Neutrophil (primary cell): ENCODE results near the gene WNK2.
A peak's percentile ranks its signal among the peaks of the same experiment; 100 is the strongest.

Experiments used
- H3K27ac ChIP-seq: fragments of 200-600 bp; sonication (generic); 2 replicates; pipeline ENCODE4 v1.5.1; 2016; ENCODE audit warnings: mild to moderate bottlenecking, moderate library complexity
- H3K27me3 ChIP-seq: fragments of 200-600 bp; sonication (generic); 2 replicates; pipeline ENCODE4 v1.6.0; 2016; ENCODE audit warnings: mild to moderate bottlenecking
- H3K36me3 ChIP-seq: fragments of 200-600 bp; sonication (generic); 2 replicates; pipeline ENCODE4 v1.5.1; 2017
- H3K4me1 ChIP-seq, 2 experiments: fragments of 200-600 bp in 1 of 2; sonication (generic) in 1 of 2; 1 replicate in 1 of 2; 2 replicates in 1 of 2; pipeline versions ENCODE4 v1.5.1 to v1.6.1; 2013 to 2016; ENCODE audit warnings: low read depth in 1 of 2, low read length in 1 of 2, mild to moderate bottlenecking in 1 of 2, moderate library complexity in 1 of 2; ENCODE audit not compliant: control insufficient read depth in 1 of 2, insufficient read depth in 1 of 2
- H3K4me3 ChIP-seq, 2 experiments: fragments of 200-600 bp in 1 of 2; sonication (generic) in 1 of 2; 1 replicate in 1 of 2; 2 replicates in 1 of 2; pipeline ENCODE4 v1.5.1; 2013 to 2016; ENCODE audit warnings: low read depth in 1 of 2, low read length in 1 of 2, mild to moderate bottlenecking in 1 of 2, moderate library complexity in 1 of 2
- H3K9me3 ChIP-seq: fragments of 200-600 bp; sonication (generic); 2 replicates; pipeline ENCODE4 v1.5.1; 2016
- CTCF ChIP-seq: fragments of 200-600 bp; sonication (generic); IDR thresholded peaks from 2 replicates; pipeline ENCODE4 v1.5.1; 2016; ENCODE audit warnings: antibody characterized with exemption

The WNK2 gene

GRCh38 chr9:93302586-93303257 lies 118.8 kb downstream of the WNK2 start:
- Histone ChIP-seq H3K4me1 (peaks cover 35 to 43% of the 10 kb centered on the region in 2 experiments), H3K27me3 (no peaks in the 10 kb centered on the region), H3K9me3 (no peaks in the 10 kb centered on the region), H3K36me3 (no peaks in the 10 kb centered on the region), H3K27ac (peak overlapping the region; percentile 58), H3K4me3 (peak overlapping the region in 1 of 2 experiments; percentile 19)
- TF ChIP-seq CTCF = peak; percentile 57

GRCh38 chr9:93303258-93303771 lies 119.4 kb downstream of the WNK2 start:
- H3K9me3 ChIP-seq = no peaks in the 10 kb centered on the region
- H3K27me3 ChIP-seq = no peaks in the 10 kb centered on the region
- H3K27ac ChIP-seq = no peak overlapping the region
- H3K4me1 ChIP-seq = peaks cover 30 to 37% of the 10 kb centered on the region in 2 experiments
- no peak overlapping the region for H3K4me3 ChIP-seq
- TF ChIP-seq CTCF = no peak
- H3K36me3 ChIP-seq = no peaks in the 10 kb centered on the region

GRCh38 chr9:93303806-93304573 lies 120.1 kb downstream of the WNK2 start:
- H3K4me1 ChIP-seq = peaks cover 23 to 31% of the 10 kb centered on the region in 2 experiments
- no peaks in the 10 kb centered on the region for H3K9me3 ChIP-seq
- H3K36me3 ChIP-seq = no peaks in the 10 kb centered on the region
- no peak for TF ChIP-seq CTCF
- no peak overlapping the region for H3K4me3 ChIP-seq
- H3K27ac ChIP-seq = no peak overlapping the region
- no peaks in the 10 kb centered on the region for H3K27me3 ChIP-seq

GRCh38 chr9:93304574-93305496 lies 120.9 kb downstream of the WNK2 start:
- H3K27ac ChIP-seq = no peak overlapping the region
- no peaks in the 10 kb centered on the region for H3K36me3 ChIP-seq
- H3K4me3 ChIP-seq = no peak overlapping the region
- no peak for TF ChIP-seq CTCF
- peaks cover 2% of the 10 kb centered on the region for H3K27me3 ChIP-seq
- peaks cover 17 to 23% of the 10 kb centered on the region in 2 experiments for H3K4me1 ChIP-seq
- no peaks in the 10 kb centered on the region for H3K9me3 ChIP-seq

- H3K4me3 ChIP-seq = no peak overlapping the region
- no peaks in the 10 kb centered on the region for H3K9me3 ChIP-seq
- H3K4me1 ChIP-seq = peaks cover 17 to 23% of the 10 kb centered on the region in 2 experiments
- peaks cover 8% of the 10 kb centered on the region for H3K27me3 ChIP-seq
- H3K36me3 ChIP-seq = no peaks in the 10 kb centered on the region
- H3K27ac ChIP-seq = no peak overlapping the region
- no peak for TF ChIP-seq CTCF
These were observed 121.6 kb downstream of the WNK2 start for GRCh38 chr9:93305497-93306020.
